Neuronal stem cell (in vitro differentiated cells): ENCODE results near the gene UQCR10.

Source experiments
- DNase-seq: peaks from one replicate; pipeline ENCODE4 v3.0.0-alpha.2; 2013; ENCODE audit warnings: low spot score
- H2AFZ ChIP-seq: one replicate; pipeline ENCODE4 v1.6.1; 2013; ENCODE audit warnings: mild to moderate bottlenecking, low read length, inconsistent platforms
- H2AK5ac ChIP-seq: 2 replicates; pipeline ENCODE4 v1.6.1; 2013; ENCODE audit warnings: low read depth, mild to moderate bottlenecking, inconsistent platforms, low read length, moderate library complexity, mixed read lengths
- H2BK120ac ChIP-seq: 2 replicates; pipeline ENCODE4 v1.6.1; 2013; ENCODE audit warnings: low read depth, mild to moderate bottlenecking, inconsistent platforms, low read length, moderate library complexity, mixed read lengths
- H2BK12ac ChIP-seq: one replicate; pipeline ENCODE4 v1.6.1; 2013; ENCODE audit warnings: low read length, inconsistent platforms
- H2BK15ac ChIP-seq: 2 replicates; pipeline ENCODE4 v1.6.1; 2013; ENCODE audit warnings: mild to moderate bottlenecking, low read length, inconsistent platforms, mixed read lengths
- H2BK5ac ChIP-seq: one replicate; pipeline ENCODE4 v1.6.1; 2013; ENCODE audit warnings: inconsistent platforms, mild to moderate bottlenecking, low read length, moderate library complexity
- H3K14ac ChIP-seq: one replicate; pipeline ENCODE4 v1.6.1; 2013; ENCODE audit warnings: low read length, inconsistent platforms
- H3K18ac ChIP-seq: 2 replicates; pipeline ENCODE4 v1.6.1; 2013; ENCODE audit warnings: low read length, inconsistent platforms
- H3K23ac ChIP-seq: 2 replicates; pipeline ENCODE4 v1.6.1; 2013; ENCODE audit warnings: low read depth, mild to moderate bottlenecking, mixed read lengths, low read length, inconsistent platforms; ENCODE audit not compliant: poor library complexity
- H3K27ac ChIP-seq: replicated peaks from 3 replicates; pipeline ENCODE4 v1.5.1; 2013; ENCODE audit warnings: low read length, inconsistent platforms
- H3K27me3 ChIP-seq, 3 experiments: 2 replicates each; pipeline ENCODE4 v1.6.1; 2013; ENCODE audit warnings: low read length in 3 of 3, mild to moderate bottlenecking in 2 of 3, inconsistent platforms in 1 of 3, low read depth in 1 of 3, mixed read lengths in 1 of 3, moderate library complexity in 1 of 3; ENCODE audit not compliant: control insufficient read depth in 3 of 3, insufficient read depth in 3 of 3
- H3K36me3 ChIP-seq, 2 donors: replicated peaks in 1 of 2; 2 replicates each; pipeline ENCODE4 v1.6.1; 2013; ENCODE audit warnings: low read length in 2 of 2; ENCODE audit not compliant: control insufficient read depth in 2 of 2, insufficient read depth in 2 of 2
- H3K4ac ChIP-seq: 2 replicates; pipeline ENCODE4 v1.6.1; 2013; ENCODE audit warnings: inconsistent platforms, mild to moderate bottlenecking, low read length, moderate library complexity
- H3K4me1 ChIP-seq, 2 donors: 1 replicate in 1 of 2; 2 replicates in 1 of 2; pipeline ENCODE4 v1.6.1; 2013; ENCODE audit warnings: low read length in 2 of 2, low read depth in 1 of 2; ENCODE audit not compliant: control insufficient read depth in 2 of 2, insufficient read depth in 1 of 2
- H3K4me2 ChIP-seq: one replicate; pipeline ENCODE4 v1.6.1; 2013; ENCODE audit warnings: mild to moderate bottlenecking, low read length, inconsistent platforms; ENCODE audit not compliant: insufficient read depth, poor library complexity, severe bottlenecking
- H3K4me3 ChIP-seq, 2 donors: 2 replicates each; pipeline ENCODE4 v1.5.1; 2013; ENCODE audit warnings: low read length in 2 of 2, mild to moderate bottlenecking in 2 of 2, inconsistent platforms in 1 of 2, moderate library complexity in 1 of 2
- H3K79me1 ChIP-seq: one replicate; pipeline ENCODE4 v1.6.1; 2013; ENCODE audit warnings: low read depth, mild to moderate bottlenecking, inconsistent platforms, low read length, moderate library complexity
- H3K9ac ChIP-seq: one replicate; pipeline ENCODE4 v1.6.1; 2013; ENCODE audit warnings: mild to moderate bottlenecking, low read depth, low read length, inconsistent platforms; ENCODE audit not compliant: poor library complexity
- H3K9me3 ChIP-seq, 2 donors: replicated peaks in 1 of 2; 2 replicates each; pipeline versions ENCODE3 to v1.6.1; 2013; ENCODE audit warnings: low read length in 2 of 2, mild to moderate bottlenecking in 2 of 2, inconsistent platforms in 1 of 2, low read depth in 1 of 2, mixed read lengths in 1 of 2, moderate library complexity in 1 of 2; ENCODE audit not compliant: control insufficient read depth in 2 of 2, insufficient read depth in 1 of 2
- H4K8ac ChIP-seq: one replicate; pipeline ENCODE4 v1.6.1; 2013; ENCODE audit warnings: low read depth, mild to moderate bottlenecking, inconsistent platforms, low read length, moderate library complexity
- H4K91ac ChIP-seq: one replicate; pipeline ENCODE4 v1.6.1; 2013; ENCODE audit warnings: low read length, low read depth, mild to moderate bottlenecking, inconsistent platforms; ENCODE audit not compliant: poor library complexity
- WGBS, 2 donors: extraction: QIAGEN DNeasy Blood & Tissue Kit; methylation state at CpG; one replicate each; pipeline ENCODE4 v1.1.7; 2013; ENCODE audit warnings: missing lambda C conversion rate in 2 of 2, mixed read lengths in 1 of 2; ENCODE audit not compliant: insufficient read length in 2 of 2, insufficient replicate concordance in 1 of 2; ENCODE audit errors: extremely low coverage in 2 of 2; 5-methylcytosine and 5-hydroxymethylcytosine counted together

UQCR10 gene

DNA sequence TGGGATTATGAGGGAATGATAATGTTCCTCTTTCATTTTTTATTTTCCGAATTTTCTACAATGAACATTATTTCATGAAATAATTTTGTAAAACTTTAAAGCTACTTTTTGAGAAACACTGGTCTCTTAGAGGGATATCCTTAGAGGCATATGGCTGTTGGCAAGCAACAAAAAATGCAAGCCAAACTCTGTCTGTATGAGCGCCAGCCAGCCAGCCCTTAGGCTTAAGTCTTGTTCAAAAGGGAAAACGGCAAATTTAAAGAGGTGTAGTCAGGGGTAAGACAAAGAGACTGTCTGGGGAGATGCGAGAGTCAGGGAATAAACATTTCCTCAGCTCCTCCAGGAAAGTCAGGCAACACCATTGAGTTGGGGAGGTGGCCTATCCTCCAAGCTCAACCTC, 48.4 kb downstream of the UQCR10 start:
- H3K27ac ChIP-seq = no peak overlapping the region
- H3K36me3 ChIP-seq = peaks cover 21 to 88% of the 10 kb centered on the region in 2 donors
- H3K4me2 ChIP-seq = no peak overlapping the region
- peaks cover 2% of the 10 kb centered on the region for H3K79me1 ChIP-seq
- H3K23ac ChIP-seq = no peak overlapping the region
- H3K9ac ChIP-seq = peak overlapping the region; percentile 72
- H3K14ac ChIP-seq = no peak overlapping the region
- no peak overlapping the region for H2BK5ac ChIP-seq
- no peak for DNase-seq
- no peak overlapping the region for H4K8ac ChIP-seq
- no peak overlapping the region for H3K18ac ChIP-seq
- H3K27me3 ChIP-seq = no peaks in the 10 kb centered on the region
- H2BK15ac ChIP-seq = no peak overlapping the region
- H3K4me1 ChIP-seq = no peaks in the 10 kb centered on the region
- H3K4ac ChIP-seq = no peak overlapping the region
- H2BK12ac ChIP-seq = no peak overlapping the region
- H3K4me3 ChIP-seq = no peak overlapping the region
- no CpG with 5 or more reads among the region's 4 CpGs for WGBS, 2 donors
- H2AK5ac ChIP-seq = no peak overlapping the region
- H3K9me3 ChIP-seq = no peaks in the 10 kb centered on the region
- H4K91ac ChIP-seq = no peak overlapping the region
- no peak overlapping the region for H2AFZ ChIP-seq
- H2BK120ac ChIP-seq = no peak overlapping the region

DNA sequence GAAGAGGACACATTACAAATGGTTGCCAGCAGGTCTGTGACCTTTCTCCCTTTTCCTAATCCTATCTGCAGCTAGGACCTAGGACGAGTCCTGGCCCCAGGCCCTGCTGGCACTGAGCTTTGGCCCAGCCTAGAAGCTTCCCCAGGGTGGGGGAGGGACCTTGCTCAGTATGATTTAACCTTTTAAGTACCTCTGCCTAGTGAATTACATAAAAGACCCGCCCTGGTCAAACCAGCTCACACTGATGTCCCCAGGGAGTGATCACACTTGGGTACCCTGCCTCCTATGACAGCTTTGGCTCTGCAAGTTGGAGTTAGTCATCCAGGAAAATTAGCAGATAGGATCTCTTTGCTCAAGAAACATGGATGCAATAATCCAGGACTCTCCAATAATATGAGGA, 49.0 kb downstream of the UQCR10 start:
- no peaks in the 10 kb centered on the region for H3K9me3 ChIP-seq
- H2AK5ac ChIP-seq = no peak overlapping the region
- no peak overlapping the region for H4K91ac ChIP-seq
- no peak overlapping the region for H3K18ac ChIP-seq
- no peaks in the 10 kb centered on the region for H3K27me3 ChIP-seq
- H2BK12ac ChIP-seq = no peak overlapping the region
- no peak overlapping the region for H2BK120ac ChIP-seq
- H3K36me3 ChIP-seq = peaks cover 22 to 88% of the 10 kb centered on the region in 2 donors
- no peaks in the 10 kb centered on the region for H3K4me1 ChIP-seq
- H3K4me3 ChIP-seq = no peak overlapping the region
- H3K14ac ChIP-seq = no peak overlapping the region
- no peak for DNase-seq
- no CpG with 5 or more reads among the region's 2 CpGs for WGBS, 2 donors
- no peak overlapping the region for H3K9ac ChIP-seq
- H2BK5ac ChIP-seq = no peak overlapping the region
- no peak overlapping the region for H2AFZ ChIP-seq
- H4K8ac ChIP-seq = no peak overlapping the region
- H3K23ac ChIP-seq = no peak overlapping the region
- no peak overlapping the region for H2BK15ac ChIP-seq
- H3K4me2 ChIP-seq = no peak overlapping the region
- H3K27ac ChIP-seq = no peak overlapping the region
- no peak overlapping the region for H3K4ac ChIP-seq
- peaks cover 2% of the 10 kb centered on the region for H3K79me1 ChIP-seq

DNA sequence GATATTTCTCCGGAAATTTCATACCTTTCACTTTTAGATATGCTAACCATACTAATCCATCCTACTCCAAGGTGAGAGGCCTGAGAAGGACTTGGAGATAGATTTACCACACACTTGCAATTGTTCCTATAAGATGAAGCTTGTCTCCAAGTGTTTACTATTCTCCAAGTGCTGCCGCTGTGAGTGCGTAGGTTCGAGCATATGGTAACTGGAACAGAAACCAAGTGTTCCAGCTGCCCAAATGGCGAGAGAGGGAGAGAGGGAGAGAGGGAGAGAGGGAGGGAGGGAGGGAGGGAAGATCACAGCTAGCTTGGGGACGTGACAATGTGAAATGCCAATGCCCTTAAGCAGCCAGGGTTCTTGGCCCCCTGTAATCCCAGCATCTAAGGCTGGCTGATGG, 49.4 kb downstream of the UQCR10 start:
- Histone ChIP-seq H3K27me3 (no peaks in the 10 kb centered on the region), H2BK5ac (no peak overlapping the region), H3K4me3 (no peak overlapping the region), H3K18ac (no peak overlapping the region), H3K4ac (no peak overlapping the region), H2AK5ac (no peak overlapping the region), H3K4me2 (no peak overlapping the region), H3K4me1 (no peaks in the 10 kb centered on the region), H3K79me1 (peaks cover 2% of the 10 kb centered on the region), H3K27ac (no peak overlapping the region), H3K14ac (no peak overlapping the region), H3K9ac (no peak overlapping the region), H2BK120ac (no peak overlapping the region), H4K91ac (no peak overlapping the region), H3K9me3 (no peaks in the 10 kb centered on the region), H3K36me3 (peaks cover 22 to 88% of the 10 kb centered on the region in 2 donors), H2BK15ac (no peak overlapping the region), H2AFZ (no peak overlapping the region), H4K8ac (no peak overlapping the region), H3K23ac (no peak overlapping the region), H2BK12ac (no peak overlapping the region)
- DNase-seq = no peak
- no CpG with 5 or more reads among the region's 6 CpGs for WGBS, 2 donors

DNA sequence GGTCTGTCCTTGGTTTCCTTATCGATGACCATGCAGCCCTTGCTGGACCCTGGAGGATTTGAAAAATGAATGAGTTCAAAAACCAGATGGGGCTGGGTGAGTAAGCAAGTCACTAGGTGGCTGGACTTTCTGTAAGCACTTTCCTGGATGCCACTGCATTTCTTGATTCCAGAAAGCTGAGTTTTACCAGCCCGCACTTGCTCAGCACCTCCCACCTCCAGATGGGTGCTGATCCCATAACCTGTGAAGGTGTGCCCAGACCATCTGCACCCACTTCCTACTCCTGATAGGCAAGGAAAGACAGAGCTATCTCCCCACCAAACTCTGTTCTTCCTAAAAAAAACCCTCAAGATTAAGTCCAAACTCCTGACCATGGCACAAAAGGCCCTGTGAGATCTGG, 49.8 kb downstream of the UQCR10 start:
- DNase-seq = no peak
- no peak overlapping the region for H4K91ac ChIP-seq
- no peak overlapping the region for H3K23ac ChIP-seq
- H3K18ac ChIP-seq = no peak overlapping the region
- H3K4ac ChIP-seq = no peak overlapping the region
- no peaks in the 10 kb centered on the region for H3K27me3 ChIP-seq
- no peaks in the 10 kb centered on the region for H3K4me1 ChIP-seq
- H3K27ac ChIP-seq = no peak overlapping the region
- H2BK5ac ChIP-seq = no peak overlapping the region
- no peak overlapping the region for H3K4me2 ChIP-seq
- H2BK15ac ChIP-seq = no peak overlapping the region
- H3K14ac ChIP-seq = no peak overlapping the region
- H2AFZ ChIP-seq = no peak overlapping the region
- no peak overlapping the region for H2BK12ac ChIP-seq
- H3K36me3 ChIP-seq = peaks cover 22 to 88% of the 10 kb centered on the region in 2 donors
- WGBS, 2 donors = no CpG with 5 or more reads among the region's 2 CpGs
- H3K9ac ChIP-seq = no peak overlapping the region
- H2BK120ac ChIP-seq = no peak overlapping the region
- H2AK5ac ChIP-seq = no peak overlapping the region
- no peak overlapping the region for H3K4me3 ChIP-seq
- H3K79me1 ChIP-seq = peaks cover 2% of the 10 kb centered on the region
- no peaks in the 10 kb centered on the region for H3K9me3 ChIP-seq
- H4K8ac ChIP-seq = no peak overlapping the region
